ENCODE results near the gene SPAG9. TPM values are rescaled to one million over a fixed set of nuclear protein-coding genes. Genes with fewer than 3 reads are reported as not detected.

The SPAG9 gene
- total RNA-seq, 1 experiment from 2014 or later, result 54.3 TPM

GRCh38 chr17:51149163-51149562 is 28.5 kb upstream of the SPAG9 start:
- Histone ChIP-seq H3K23ac (ENCODE audit: insufficient read length, low read depth, low read length) (no peak overlapping the region), H3K9ac (ENCODE audit: extremely low read depth, insufficient read length, low read length) (no peak overlapping the region), H3K27ac (ENCODE audit: insufficient read length, low read depth, low read length) (no peak overlapping the region), H3K14ac (ENCODE audit: insufficient read depth, low read length) (no peak overlapping the region), H3T11ph (ENCODE audit: low read length) (no peak overlapping the region), H3K4ac (ENCODE audit: low read depth, low read length) (no peak overlapping the region), H3K4me1 (ENCODE audit: insufficient read depth, low read length) (no peaks in the 10 kb centered on the region), H3K23me2 (ENCODE audit: insufficient read length, low read depth, low read length, poor library complexity, severe bottlenecking) (peaks cover 2% of the 10 kb centered on the region), H3K56ac (ENCODE audit: insufficient read length, low read depth, low read length) (no peak overlapping the region), H4K5ac (ENCODE audit: insufficient read length, low read depth, low read length) (no peak overlapping the region), H3K79me1 (ENCODE audit: insufficient read depth, low read depth, low read length, poor library complexity, severe bottlenecking) (no peaks in the 10 kb centered on the region), H2BK120ac (ENCODE audit: low read depth, low read length, poor library complexity, severe bottlenecking) (no peak overlapping the region), H2BK20ac (ENCODE audit: low read depth, low read length, poor library complexity, severe bottlenecking) (no peak overlapping the region), H2BK5ac (ENCODE audit: insufficient read length, low read length) (no peak overlapping the region), H4K91ac (ENCODE audit: insufficient read length, low read depth, low read length) (no peak overlapping the region), H3K9me3 (ENCODE audit: control insufficient read depth, low read depth, low read length) (no peaks in the 10 kb centered on the region), H2AFZ (ENCODE audit: low read length) (no peak overlapping the region), H4K8ac (replicated peaks; ENCODE audit: insufficient read length, low read depth, low read length) (no peak overlapping the region), H2BK15ac (ENCODE audit: low read depth, low read length) (no peak overlapping the region), H3K27me3 (ENCODE audit: insufficient read depth, low read length) (no peaks in the 10 kb centered on the region), H2BK12ac (ENCODE audit: insufficient read length, low read depth, low read length) (no peak overlapping the region), H3K18ac (ENCODE audit: insufficient read length, low read depth, low read length) (no peak overlapping the region), H3K4me2 (ENCODE audit: insufficient read depth, insufficient read length, low read length) (no peak overlapping the region), H2AK5ac (ENCODE audit: insufficient read length, low read length) (no peak overlapping the region), H4K20me1 (ENCODE audit: control insufficient read depth, insufficient read depth, insufficient read length) (no peaks in the 10 kb centered on the region), H3K79me2 (ENCODE audit: insufficient read depth, low read length) (peaks cover 4% of the 10 kb centered on the region)
- WGBS (ENCODE audit: extremely low coverage, insufficient read length, low lambda C conversion rate), result no CpG with 5 or more reads among the region's 2 CpGs
- no peaks in the 10 kb centered on the region for H3K27me3 Mint-ChIP-seq (ENCODE audit: low read depth)
- H3K27ac Mint-ChIP-seq, result no peak overlapping the region
- no peak for DNase-seq
- peaks cover 6 to 8% of the 10 kb centered on the region in 2 experiments for H3K4me1 Mint-ChIP-seq
- no peaks in the 10 kb centered on the region for H3K36me3 Mint-ChIP-seq (ENCODE audit: insufficient read depth in 1 of 3, low read depth in 3 of 3)
- H3K9me3 Mint-ChIP-seq, result no peaks in the 10 kb centered on the region
- TF ChIP-seq, protein P1, sequence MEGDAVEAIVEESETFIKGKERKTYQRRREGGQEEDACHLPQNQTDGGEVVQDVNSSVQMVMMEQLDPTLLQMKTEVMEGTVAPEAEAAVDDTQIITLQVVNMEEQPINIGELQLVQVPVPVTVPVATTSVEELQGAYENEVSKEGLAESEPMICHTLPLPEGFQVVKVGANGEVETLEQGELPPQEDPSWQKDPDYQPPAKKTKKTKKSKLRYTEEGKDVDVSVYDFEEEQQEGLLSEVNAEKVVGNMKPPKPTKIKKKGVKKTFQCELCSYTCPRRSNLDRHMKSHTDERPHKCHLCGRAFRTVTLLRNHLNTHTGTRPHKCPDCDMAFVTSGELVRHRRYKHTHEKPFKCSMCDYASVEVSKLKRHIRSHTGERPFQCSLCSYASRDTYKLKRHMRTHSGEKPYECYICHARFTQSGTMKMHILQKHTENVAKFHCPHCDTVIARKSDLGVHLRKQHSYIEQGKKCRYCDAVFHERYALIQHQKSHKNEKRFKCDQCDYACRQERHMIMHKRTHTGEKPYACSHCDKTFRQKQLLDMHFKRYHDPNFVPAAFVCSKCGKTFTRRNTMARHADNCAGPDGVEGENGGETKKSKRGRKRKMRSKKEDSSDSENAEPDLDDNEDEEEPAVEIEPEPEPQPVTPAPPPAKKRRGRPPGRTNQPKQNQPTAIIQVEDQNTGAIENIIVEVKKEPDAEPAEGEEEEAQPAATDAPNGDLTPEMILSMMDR (conservative IDR thresholded peaks at IDR 0.05), result no peak
- H3K4me3 Mint-ChIP-seq, result no peak overlapping the region

Data from H9 (cell line).